A549 treated with Mapracorat at 1 μM for 4 hours (cell line): Measurements from ENCODE around the gene ZNF229. TPM values are rescaled to one million over a fixed set of nuclear protein-coding genes. Genes with fewer than 3 reads are reported as not detected.

Experiments
- total RNA-seq: library from RNA; stranded (reverse); fragments of 200-300 nt; extraction: Qiagen RNA extraction; gene quantifications from 5 replicates; pipeline ENCODE4 v1.2.3, GENCODE V29; 2022

ZNF229 gene
- total RNA-seq, result 2.6 to 3.1 TPM (median 2.9 TPM) in 5 replicates

DNA sequence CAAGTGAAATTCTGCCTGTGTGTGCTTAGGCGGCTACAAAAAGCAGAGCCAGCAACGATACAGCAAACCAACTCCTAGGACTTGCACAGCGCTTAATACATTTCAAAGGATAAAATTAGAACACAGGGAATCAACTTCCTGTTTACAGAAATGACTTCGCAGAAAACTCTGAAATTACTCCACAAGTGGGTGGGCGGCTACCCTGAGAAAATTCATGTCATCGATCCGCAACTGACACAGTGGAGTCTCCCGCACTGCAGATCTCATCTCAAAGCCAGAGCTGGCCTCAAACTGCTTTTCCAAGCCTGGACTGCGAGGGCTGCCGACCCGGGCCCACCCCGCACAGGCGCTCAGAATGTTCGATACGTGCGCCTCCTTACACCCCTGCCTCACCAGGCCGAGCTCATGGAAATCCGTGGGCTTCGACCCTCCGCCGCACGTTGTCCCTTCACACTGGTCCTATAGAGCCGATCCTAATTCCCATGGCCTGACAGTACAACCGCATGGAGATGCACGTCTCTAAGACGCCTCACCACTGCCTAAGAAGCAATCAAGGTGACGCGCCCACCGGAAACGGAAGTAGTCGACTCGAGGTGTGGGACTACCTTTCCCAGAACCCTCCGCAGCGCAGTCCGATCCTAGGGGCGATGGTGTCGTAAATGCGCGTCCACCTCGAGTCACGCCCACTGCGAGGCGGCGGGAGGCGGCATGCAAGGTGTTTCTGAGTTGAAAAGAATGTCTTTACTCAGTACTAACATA, at the start of gene ZNF229:
Gene ZNF229, minus strand, starts transcription at position 557 of the 759 bp plus-strand sequence. CDS start 5,625 bp downstream, outside the sequence.

DNA sequence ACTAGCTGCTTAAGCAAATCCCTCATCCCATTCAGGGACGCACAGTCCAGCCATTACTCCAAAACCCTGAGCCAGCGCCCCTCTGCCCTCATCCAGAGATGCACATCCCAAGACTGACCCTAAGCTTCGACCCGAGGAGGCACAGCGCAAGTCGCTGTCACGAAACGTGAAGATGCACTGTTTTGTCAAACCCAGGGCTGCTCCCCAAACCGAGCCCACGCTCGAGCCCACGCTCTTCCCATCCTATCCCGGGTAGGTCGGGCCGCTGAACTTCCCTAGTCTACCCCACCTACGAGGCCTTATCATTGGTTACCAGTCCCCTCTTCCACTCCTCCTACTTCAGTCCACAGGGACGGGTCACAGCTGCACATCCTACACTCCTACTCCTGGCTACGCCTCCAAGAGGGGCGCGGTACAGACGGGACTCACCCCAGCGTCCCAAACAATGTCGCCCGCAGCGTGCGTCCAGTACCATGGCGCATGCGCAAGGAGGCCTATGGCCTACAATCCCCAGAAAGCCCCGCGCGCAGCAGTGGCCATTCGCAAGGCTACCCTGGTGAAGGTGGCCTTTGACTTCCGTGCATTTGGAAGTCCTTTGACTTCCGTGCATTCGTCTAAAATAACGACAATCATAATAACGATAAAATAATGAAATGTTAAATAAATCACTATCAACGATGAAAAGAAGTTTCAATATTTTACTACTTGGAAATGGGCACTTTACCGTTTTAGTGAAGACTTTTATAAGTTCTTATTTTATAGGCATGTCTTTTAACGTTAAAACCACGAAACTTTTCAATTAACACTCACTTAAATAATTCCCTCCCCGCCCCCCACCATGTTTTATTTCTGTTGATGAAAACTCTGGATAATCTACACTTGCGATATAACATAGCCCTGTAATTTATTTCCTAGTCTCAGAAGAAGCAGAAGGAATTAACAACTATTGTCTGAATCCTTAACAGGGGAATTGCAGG, 46.8 kb downstream of the ZNF229 start, which contains the start of gene ZNF285:
Gene ZNF285, minus strand, starts transcription at position 470 of the 977 bp plus-strand sequence. CDS start 4,395 bp downstream, outside the sequence.

Other genes starting within 250 kb of the ZNF229 start
- 8.1 to 11.9 TPM (median 10.9 TPM) in 5 replicates for gene ZNF227, start 235.9 kb downstream of the ZNF229 start, total RNA-seq
- gene ZNF233, start 188.6 kb downstream of the ZNF229 start, total RNA-seq, result 0.41 to 0.73 TPM (median 0.65 TPM) in 5 replicates
- 2.8 to 3.9 TPM (median 3.0 TPM) in 5 replicates for gene ZNF235, start 143.4 kb downstream of the ZNF229 start, total RNA-seq
- gene ZNF112, start 91.8 kb downstream of the ZNF229 start, total RNA-seq, result 1.5 to 2.3 TPM (median 2.1 TPM) in 5 replicates
- 1.7 to 2.5 TPM (median 2.1 TPM) in 5 replicates for gene ZNF285, start 46.9 kb downstream of the ZNF229 start, total RNA-seq
- gene ZNF180, start 52.0 kb upstream of the ZNF229 start, total RNA-seq, result 7.5 to 8.9 TPM (median 8.5 TPM) in 5 replicates
- gene CEACAM20, start 81.2 kb upstream of the ZNF229 start, total RNA-seq, result not detected in 5 replicates
- gene IGSF23, start 165.1 kb upstream of the ZNF229 start, total RNA-seq, result 0.19 to 0.66 TPM (median 0.43 TPM) in 5 replicates
- 104 to 117 TPM (median 109 TPM) in 5 replicates for gene PVR, start 195.4 kb upstream of the ZNF229 start, total RNA-seq
- gene CEACAM19, start 223.0 kb upstream of the ZNF229 start, total RNA-seq, result 7.1 to 12.3 TPM (median 9.3 TPM) in 5 replicates